GM12892 (cell line): Measurements from ENCODE around the gene BRINP3.

Experiments
- POLR2A ChIP-seq: IDR thresholded peaks from 2 replicates; pipeline ENCODE4 v1.6.1; 2011; ENCODE audit warnings: low read depth, low read length, control low read depth
- POLR2AphosphoS5 ChIP-seq: IDR thresholded peaks from 2 replicates; pipeline ENCODE4 v1.6.1; 2011; ENCODE audit warnings: low read depth, low read length, control low read depth

DNA sequence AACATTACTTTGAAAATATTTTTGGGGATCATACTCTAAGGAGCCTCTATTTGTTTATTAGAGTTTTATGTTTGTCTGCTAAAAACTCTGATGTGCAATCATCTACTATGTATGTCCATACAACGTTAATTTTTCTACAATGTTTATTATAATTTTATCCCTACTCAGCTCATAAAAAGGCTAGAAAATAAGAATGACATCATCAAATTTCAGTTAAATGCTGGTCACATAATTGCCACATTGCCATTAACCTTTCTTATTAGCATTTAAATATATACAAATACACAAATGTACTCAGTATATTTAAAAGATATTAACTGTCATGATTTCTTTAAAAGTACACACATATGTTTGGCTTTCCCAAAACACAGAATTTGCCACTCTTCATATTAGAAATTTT lies 191.6 kb downstream of the BRINP3 start:
- TF ChIP-seq POLR2AphosphoS5 = no peak
- no peak for TF ChIP-seq POLR2A
